Body of pancreas (tissue), 4 donors: ENCODE results near the gene TTF1.
"Not testable (repeated sequence)": the region's sequence is repeated elsewhere in the genome, so short reads cannot be mapped to it uniquely, and the experiment has no call there.

ENCODE experiments used
- POLR2A ChIP-seq, 3 donors: fragments of 450-650 bp; IDR thresholded peaks; one replicate each; pipeline ENCODE4 v1.6.1; 2016; ENCODE audit warnings: antibody characterized with exemption in 3 of 3, mild to moderate bottlenecking in 2 of 3
- TF ChIP-seq, protein P1 (sequence below), 7 experiments: fragments of 450-650 bp in 4 of 7; fragments of 200-600 bp in 3 of 7; sonication (generic) in 3 of 7; IDR thresholded peaks; one replicate each; pipeline ENCODE4 v1.5.1; 2016 to 2019; ENCODE audit warnings: antibody characterized with exemption in 7 of 7

DNA sequence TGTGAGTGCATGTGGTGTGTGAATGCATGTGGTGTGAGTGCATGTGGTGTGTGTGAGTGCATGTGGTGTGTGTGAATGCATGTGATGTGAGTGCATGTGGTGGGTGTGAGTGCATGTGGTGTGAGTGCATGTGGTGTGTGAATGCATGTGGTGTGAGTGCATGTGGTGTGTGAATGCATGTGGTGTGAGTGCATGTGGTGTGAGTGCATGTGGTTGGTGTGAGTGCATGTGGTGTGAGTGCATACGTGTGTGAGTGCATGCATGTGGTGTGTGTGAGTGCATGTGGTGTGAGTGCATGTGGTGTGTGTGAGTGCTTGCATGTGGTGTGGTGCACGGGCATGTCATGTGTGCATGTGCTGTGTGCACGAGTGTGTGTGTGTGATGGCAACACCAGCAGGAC is 28.2 kb downstream of the TTF1 start:
- TF ChIP-seq, protein P1, sequence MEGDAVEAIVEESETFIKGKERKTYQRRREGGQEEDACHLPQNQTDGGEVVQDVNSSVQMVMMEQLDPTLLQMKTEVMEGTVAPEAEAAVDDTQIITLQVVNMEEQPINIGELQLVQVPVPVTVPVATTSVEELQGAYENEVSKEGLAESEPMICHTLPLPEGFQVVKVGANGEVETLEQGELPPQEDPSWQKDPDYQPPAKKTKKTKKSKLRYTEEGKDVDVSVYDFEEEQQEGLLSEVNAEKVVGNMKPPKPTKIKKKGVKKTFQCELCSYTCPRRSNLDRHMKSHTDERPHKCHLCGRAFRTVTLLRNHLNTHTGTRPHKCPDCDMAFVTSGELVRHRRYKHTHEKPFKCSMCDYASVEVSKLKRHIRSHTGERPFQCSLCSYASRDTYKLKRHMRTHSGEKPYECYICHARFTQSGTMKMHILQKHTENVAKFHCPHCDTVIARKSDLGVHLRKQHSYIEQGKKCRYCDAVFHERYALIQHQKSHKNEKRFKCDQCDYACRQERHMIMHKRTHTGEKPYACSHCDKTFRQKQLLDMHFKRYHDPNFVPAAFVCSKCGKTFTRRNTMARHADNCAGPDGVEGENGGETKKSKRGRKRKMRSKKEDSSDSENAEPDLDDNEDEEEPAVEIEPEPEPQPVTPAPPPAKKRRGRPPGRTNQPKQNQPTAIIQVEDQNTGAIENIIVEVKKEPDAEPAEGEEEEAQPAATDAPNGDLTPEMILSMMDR (IDR thresholded peaks at IDR 0.05) = not testable (repeated sequence)
- TF ChIP-seq POLR2A (IDR thresholded peaks at IDR 0.05) = not testable (repeated sequence)
